PC-9 (cell line): ENCODE results near the gene UTS2R. TPM values are rescaled to one million over a fixed set of nuclear protein-coding genes. Genes with fewer than 3 reads are reported as not detected.
"Not testable (repeated sequence)": the region's sequence is repeated elsewhere in the genome, so short reads cannot be mapped to it uniquely, and the experiment has no call there.

Experiments used
- BruUV-seq: library from RNA; stranded (reverse); fragments of 400-500 nt; replicated peaks from 2 replicates; lab custom pipeline; 2021; lab: Mats Ljungman, UMichigan
- CTCF ChIA-PET: fragments of 300-600 bp; sonication (Branson Sonifier 250); formaldehyde crosslinking; loops from one replicate; lab custom pipeline; 2022; ENCODE audit warnings: antibody characterized with exemption; lab: Charles Lee
- POLR2A ChIA-PET: fragments of 300-600 bp; sonication (Branson Sonifier 250); formaldehyde crosslinking; loops from one replicate; lab custom pipeline; 2022; ENCODE audit warnings: antibody characterized with exemption; ENCODE audit not compliant: unreplicated experiment; lab: Charles Lee
- DNase-seq, 2 experiments: peaks; one replicate each; pipeline versions ENCODE4 v3.0.0 to v3.0.0-alpha.2; 2015 to 2022; ENCODE audit warnings: mixed read lengths in 1 of 2
- H2AFZ ChIP-seq: fragments of 200-600 bp; sonication (generic); 2 replicates; pipeline ENCODE4 v1.8.1; 2017; ENCODE audit warnings: antibody characterized with exemption
- H3F3A ChIP-seq: fragments of 200-600 bp; sonication (generic); 2 replicates; pipeline ENCODE4 v1.8.1; 2017; ENCODE audit warnings: antibody characterized with exemption, mild to moderate bottlenecking, low read depth; ENCODE audit not compliant: insufficient read depth
- H3K27ac ChIP-seq: fragments of 200-600 bp; sonication (generic); 2 replicates; pipeline ENCODE4 v1.6.1; 2016; ENCODE audit warnings: mixed run types
- H3K27me3 ChIP-seq: fragments of 200-600 bp; sonication (generic); 2 replicates; pipeline ENCODE4 v1.6.1; 2016; ENCODE audit warnings: low read depth, mixed run types; ENCODE audit not compliant: insufficient read depth
- H3K36me3 ChIP-seq: fragments of 200-600 bp; sonication (generic); 2 replicates; pipeline ENCODE4 v1.6.1; 2016; ENCODE audit warnings: low read depth, mixed run types
- H3K4me1 ChIP-seq: fragments of 200-600 bp; sonication (generic); replicated peaks from 2 replicates; pipeline ENCODE4 v1.6.1; 2016; ENCODE audit warnings: mixed run types; ENCODE audit not compliant: insufficient read depth
- H3K4me2 ChIP-seq: fragments of 200-600 bp; sonication (generic); 2 replicates; pipeline ENCODE4 v1.6.1; 2017; ENCODE audit warnings: mixed run types
- H3K4me3 ChIP-seq: fragments of 200-600 bp; sonication (generic); 2 replicates; pipeline ENCODE4 v1.6.1; 2016; ENCODE audit warnings: mixed run types
- H3K79me2 ChIP-seq: fragments of 200-600 bp; sonication (generic); 2 replicates; pipeline ENCODE4 v1.6.1; 2017; ENCODE audit warnings: low read depth, mixed run types
- H3K9me2 ChIP-seq: fragments of 200-600 bp; sonication (generic); 2 replicates; pipeline ENCODE4 v1.8.1; 2017; ENCODE audit warnings: mild to moderate bottlenecking; ENCODE audit not compliant: insufficient read depth
- H3K9me3 ChIP-seq: fragments of 200-600 bp; sonication (generic); 2 replicates; pipeline ENCODE4 v1.8.1; 2016; ENCODE audit warnings: low read depth; ENCODE audit not compliant: insufficient read depth
- H4K20me1 ChIP-seq: fragments of 200-600 bp; sonication (generic); 2 replicates; pipeline ENCODE4 v1.8.1; 2017; ENCODE audit not compliant: insufficient read depth
- CTCF ChIP-seq: fragments of 200-600 bp; sonication (generic); conservative IDR thresholded peaks from 2 replicates; pipeline ENCODE4 v1.6.1; 2017; ENCODE audit warnings: mixed run types, antibody characterized with exemption, mild to moderate bottlenecking, moderate library complexity
- EZH2 ChIP-seq: fragments of 200-600 bp; sonication (generic); IDR thresholded peaks from 2 replicates; pipeline ENCODE4 v1.8.0; 2017; ENCODE audit warnings: antibody characterized with exemption, low read depth
- intact Hi-C: fragments of 100-400 bp; cut with micrococcal nuclease; formaldehyde crosslinking; loops from one replicate; pipeline ENCODE4 v1.10.0; 2022; ENCODE audit not compliant: unreplicated experiment
- total RNA-seq: library from RNA; stranded (reverse); gene quantifications from 2 replicates; pipeline ENCODE4 v1.2.3, GENCODE V29; 2021

UTS2R gene
- total RNA-seq, 1 experiment from 2014 or later = not detected

GRCh38 chr17:82377924-82378740, 6.6 kb downstream of the UTS2R start:
- H2AFZ ChIP-seq = no peak overlapping the region
- H3K27me3 ChIP-seq = peaks cover 3% of the 10 kb centered on the region; the same call in 1 of the 2 replicates
- no peak overlapping the region for H3K4me3 ChIP-seq
- H3K9me2 ChIP-seq = no peaks in the 10 kb centered on the region
- TF ChIP-seq CTCF = no peak
- H4K20me1 ChIP-seq = no peaks in the 10 kb centered on the region
- H3K27ac ChIP-seq = no peak overlapping the region
- no peaks in the 10 kb centered on the region for H3K4me1 ChIP-seq
- H3K4me2 ChIP-seq = no peak overlapping the region
- H3F3A ChIP-seq = no peaks in the 10 kb centered on the region
- DNase-seq = no peak
- H3K79me2 ChIP-seq = no peaks in the 10 kb centered on the region
- H3K9me3 ChIP-seq = no peaks in the 10 kb centered on the region
- POLR2A ChIA-PET = interaction anchor here (0.6 kb wide), 1 partner anchor 281 kb away, joined by 6 read pairs; no protein-coding TSS in a partner anchor
- no TSS peak for BruUV-seq
- intact Hi-C loops = no loop called here
- CTCF ChIA-PET = no interaction called here
- H3K36me3 ChIP-seq = no peaks in the 10 kb centered on the region

- Histone ChIP-seq H3K36me3 (no peaks in the 10 kb centered on the region), H3K79me2 (no peaks in the 10 kb centered on the region), H3F3A (no peaks in the 10 kb centered on the region), H3K27me3 (peaks cover 3% of the 10 kb centered on the region; the same call in 1 of the 2 replicates), H3K4me3 (no peak overlapping the region), H3K4me2 (no peak overlapping the region), H3K9me3 (no peaks in the 10 kb centered on the region), H3K4me1 (no peaks in the 10 kb centered on the region), H3K27ac (no peak overlapping the region), H4K20me1 (no peaks in the 10 kb centered on the region), H2AFZ (no peak overlapping the region), H3K9me2 (no peaks in the 10 kb centered on the region)
- POLR2A ChIA-PET = no interaction called here
- no TSS peak for BruUV-seq
- TF ChIP-seq EZH2 (no peak), CTCF (no peak)
- intact Hi-C loops = no loop called here
- CTCF ChIA-PET = no interaction called here
- no peak for DNase-seq
These were observed 7.1 kb downstream of the UTS2R start for GRCh38 chr17:82378741-82379021.

DNA sequence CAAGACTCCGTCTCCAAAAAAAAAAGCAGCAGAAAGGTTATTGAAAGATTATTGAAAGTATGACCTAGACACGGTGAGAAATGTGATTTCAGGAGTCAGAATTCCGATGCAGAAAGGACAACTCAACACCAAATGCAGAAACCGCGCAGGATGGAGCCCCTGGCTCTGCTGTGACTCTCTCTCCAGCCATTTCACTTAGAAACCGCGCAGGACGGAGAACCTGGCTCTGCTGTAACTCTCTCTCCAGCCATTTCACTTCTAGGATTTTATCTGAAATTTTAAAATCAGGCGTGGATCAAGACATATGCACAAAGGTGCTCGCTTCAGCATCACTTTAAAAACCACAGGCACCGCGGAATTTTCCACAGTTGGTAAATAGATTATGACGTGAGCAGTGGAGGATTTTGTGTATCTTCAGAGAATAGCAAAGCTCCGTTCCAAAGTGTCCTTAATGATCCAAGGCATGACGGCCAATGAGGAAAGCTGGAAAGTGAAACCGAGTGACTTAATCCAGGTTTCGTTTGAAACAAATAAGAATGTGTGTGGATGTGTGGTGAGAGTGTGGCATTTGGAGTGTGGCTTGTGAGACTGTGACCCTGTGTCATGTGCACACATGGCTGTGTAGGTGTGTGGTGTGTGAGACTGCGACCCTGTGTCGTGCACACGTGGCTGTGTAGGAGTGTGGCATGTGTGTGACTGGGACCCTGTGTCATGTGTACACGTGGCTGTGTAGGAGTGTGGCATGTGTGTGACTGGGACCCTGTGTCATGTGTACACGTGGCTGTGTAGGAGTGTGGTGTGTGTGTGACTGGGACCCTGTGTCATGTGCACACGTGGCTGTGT, 9.5 kb downstream of the UTS2R start:
- peaks cover 3% of the 10 kb centered on the region; the same call in 1 of the 2 replicates for H3K27me3 ChIP-seq
- CTCF ChIA-PET = interaction anchor here (0.6 kb wide), 1 partner anchor 1962 kb away, joined by 4 read pairs; no protein-coding TSS in a partner anchor
- no peaks in the 10 kb centered on the region for H4K20me1 ChIP-seq
- no peak overlapping the region for H3K4me2 ChIP-seq
- DNase-seq = no peak
- no peaks in the 10 kb centered on the region for H3K9me2 ChIP-seq
- H3K79me2 ChIP-seq = no peaks in the 10 kb centered on the region
- intact Hi-C loops = no loop called here
- no peaks in the 10 kb centered on the region for H3K36me3 ChIP-seq
- H3K27ac ChIP-seq = no peak overlapping the region
- no peak overlapping the region for H3K4me3 ChIP-seq
- POLR2A ChIA-PET = interaction anchor here (0.6 kb wide), 1 partner anchor 14 kb away, joined by 8 read pairs; no protein-coding TSS in a partner anchor
- TF ChIP-seq EZH2 (no peak), CTCF (no peak)
- H3F3A ChIP-seq = no peaks in the 10 kb centered on the region
- no peaks in the 10 kb centered on the region; the same call in 1 of the 2 replicates for H3K4me1 ChIP-seq
- BruUV-seq = no TSS peak
- H3K9me3 ChIP-seq = no peaks in the 10 kb centered on the region
- no peak overlapping the region for H2AFZ ChIP-seq

- H3K79me2 ChIP-seq, BruUV-seq, H3K27ac ChIP-seq, H3K4me2 ChIP-seq, H3F3A ChIP-seq, H2AFZ ChIP-seq, DNase-seq, intact Hi-C loops, H3K9me3 ChIP-seq, H3K36me3 ChIP-seq, H3K9me2 ChIP-seq, H3K4me3 ChIP-seq, H4K20me1 ChIP-seq, H3K4me1 ChIP-seq, H3K27me3 ChIP-seq: not testable (repeated sequence)
- ChIA-PET POLR2A (interaction anchor here (0.6 kb wide), 1 partner anchor 15 kb away, joined by 8 read pairs; no protein-coding TSS in a partner anchor), CTCF (interaction anchor here (0.6 kb wide), 1 partner anchor 1963 kb away, joined by 4 read pairs; no protein-coding TSS in a partner anchor)
These were observed 10.1 kb downstream of the UTS2R start for GRCh38 chr17:82381703-82382009.
